Right kidney (tissue), 1 donor: ENCODE measurements around the gene SMPD1.
A peak's percentile ranks its signal among the peaks of the same experiment; 100 is the strongest.
"Not testable (repeated sequence)": the region's sequence is repeated elsewhere in the genome, so short reads cannot be mapped to it uniquely, and the experiment has no call there.

ENCODE experiments used
- DNase-seq: peaks from one replicate; pipeline ENCODE4 v3.0.0-alpha.2; 2016

Gene SMPD1

DNA sequence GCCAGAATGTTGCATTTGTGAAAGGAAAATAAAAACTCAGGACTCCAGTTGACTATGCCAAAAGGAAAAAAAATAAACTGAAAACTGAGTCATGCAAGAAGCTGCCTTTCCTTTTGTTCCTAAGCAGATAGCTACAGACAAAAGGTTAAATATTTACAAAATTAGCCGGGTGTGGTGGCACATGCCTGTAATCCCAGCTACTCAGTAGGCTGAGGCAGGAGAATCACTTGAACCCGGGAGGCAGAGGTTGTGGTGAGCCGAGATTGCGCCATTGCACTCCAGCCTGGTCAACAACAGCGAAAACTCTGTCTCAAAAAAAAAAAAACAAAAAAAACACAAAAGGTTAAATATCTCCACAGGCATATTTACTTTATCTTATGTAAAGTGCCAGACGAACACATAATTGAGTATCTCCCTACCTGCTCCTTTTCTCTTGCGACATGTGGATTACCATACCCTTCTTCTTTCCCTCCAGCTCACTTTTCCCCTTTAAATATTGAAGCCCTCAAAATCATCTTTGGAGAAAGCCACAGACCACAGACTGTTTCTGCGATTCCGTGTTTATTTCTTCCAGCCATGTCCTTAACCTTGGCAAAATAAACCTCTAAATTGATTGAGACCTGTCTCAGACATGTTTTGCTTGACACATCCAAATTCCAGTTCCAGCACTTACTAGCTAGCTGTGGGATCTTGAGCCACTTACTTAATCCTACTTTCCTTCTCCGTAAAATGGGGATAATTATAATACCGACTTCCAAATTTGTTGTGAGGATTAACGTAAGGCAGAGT is 2.3 kb upstream of the SMPD1 start:
- DNase-seq, result no peak

- DNase-seq, result no peak
Observed at GRCh38 chr11:6388748-6389147, 1.5 kb upstream of the SMPD1 start.

DNA sequence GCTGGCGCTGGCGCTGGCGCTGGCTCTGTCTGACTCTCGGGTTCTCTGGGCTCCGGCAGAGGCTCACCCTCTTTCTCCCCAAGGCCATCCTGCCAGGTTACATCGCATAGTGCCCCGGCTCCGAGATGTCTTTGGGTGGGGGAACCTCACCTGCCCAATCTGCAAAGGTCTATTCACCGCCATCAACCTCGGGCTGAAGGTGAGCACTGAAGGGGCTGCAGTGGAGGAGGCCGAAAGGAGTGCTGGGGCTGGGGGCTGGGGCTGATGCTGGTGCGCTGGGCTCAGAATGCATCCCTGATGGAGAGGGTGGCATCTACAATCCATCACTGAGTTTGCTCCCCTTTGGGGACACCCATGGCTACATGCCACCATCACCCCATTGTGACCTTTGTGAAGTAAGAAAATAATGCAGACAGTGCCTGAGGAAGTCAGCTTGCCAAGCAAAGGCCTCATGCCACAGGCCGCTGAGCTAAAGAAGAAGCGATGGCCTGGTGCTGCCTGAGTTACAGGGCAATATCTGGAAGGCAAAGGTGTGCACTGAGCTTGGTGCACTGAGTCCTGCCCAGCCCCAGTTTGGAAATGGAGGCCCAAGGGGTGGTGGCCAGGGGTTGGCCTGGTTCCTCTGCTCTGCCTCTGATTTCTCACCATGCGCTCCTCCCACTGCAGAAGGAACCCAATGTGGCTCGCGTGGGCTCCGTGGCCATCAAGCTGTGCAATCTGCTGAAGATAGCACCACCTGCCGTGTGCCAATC is 620 bp downstream of the SMPD1 start:
- peak; percentile 18 for DNase-seq

GRCh38 chr11:6391537-6392134 is 1.4 kb downstream of the SMPD1 start:
- DNase-seq, result no peak

GRCh38 chr11:6392251-6392650 is 2.0 kb downstream of the SMPD1 start:
- DNase-seq, result not testable (repeated sequence)

DNA sequence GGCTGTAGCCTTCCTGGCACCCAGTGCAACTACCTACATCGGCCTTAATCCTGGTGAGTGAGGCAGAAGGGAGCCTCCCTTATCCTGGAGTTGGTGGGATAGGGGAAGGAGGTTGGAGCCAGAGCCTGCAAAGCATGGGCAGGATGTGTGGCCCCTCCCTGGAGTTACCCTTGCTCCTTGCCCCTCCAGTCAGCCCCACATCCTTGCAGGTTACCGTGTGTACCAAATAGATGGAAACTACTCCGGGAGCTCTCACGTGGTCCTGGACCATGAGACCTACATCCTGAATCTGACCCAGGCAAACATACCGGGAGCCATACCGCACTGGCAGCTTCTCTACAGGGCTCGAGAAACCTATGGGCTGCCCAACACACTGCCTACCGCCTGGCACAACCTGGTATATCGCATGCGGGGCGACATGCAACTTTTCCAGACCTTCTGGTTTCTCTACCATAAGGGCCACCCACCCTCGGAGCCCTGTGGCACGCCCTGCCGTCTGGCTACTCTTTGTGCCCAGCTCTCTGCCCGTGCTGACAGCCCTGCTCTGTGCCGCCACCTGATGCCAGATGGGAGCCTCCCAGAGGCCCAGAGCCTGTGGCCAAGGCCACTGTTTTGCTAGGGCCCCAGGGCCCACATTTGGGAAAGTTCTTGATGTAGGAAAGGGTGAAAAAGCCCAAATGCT is 3.9 kb downstream of the SMPD1 start:
- DNase-seq, result no peak

DNA sequence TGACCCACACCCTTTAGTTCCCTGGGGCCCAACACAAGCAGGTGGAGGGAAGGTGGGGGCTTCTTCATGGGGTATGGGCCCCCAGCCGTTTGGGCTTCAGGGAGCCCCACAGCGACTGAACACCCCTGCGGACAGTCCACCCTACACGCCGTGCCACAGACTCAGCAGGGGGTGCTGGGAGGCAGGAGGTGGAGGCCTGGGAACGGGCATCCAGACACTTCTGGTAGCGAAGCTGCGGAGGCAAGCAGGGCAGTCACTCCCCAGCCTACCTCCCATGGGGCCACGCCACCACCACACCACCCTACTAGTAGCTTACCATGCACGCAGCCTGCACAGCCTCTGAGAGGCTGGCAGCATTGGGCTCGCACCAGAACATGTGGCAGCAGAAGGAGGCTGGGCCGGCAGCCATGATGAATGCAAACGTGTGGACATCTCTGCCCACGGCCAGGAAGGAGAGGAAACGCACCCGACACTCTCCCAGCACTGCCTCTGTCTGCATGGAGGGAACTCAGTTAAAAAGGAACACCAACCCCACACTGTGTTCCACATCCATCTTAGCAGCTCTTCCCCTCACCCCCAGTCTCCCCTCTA is 5.3 kb downstream of the SMPD1 start:
- DNase-seq, result no peak

GRCh38 chr11:6397156-6397555 is 6.9 kb downstream of the SMPD1 start:
- DNase-seq, result no peak

- DNase-seq, result no peak
Observed at GRCh38 chr11:6397636-6398035, 7.4 kb downstream of the SMPD1 start.

GRCh38 chr11:6400431-6401345 is 10.4 kb downstream of the SMPD1 start:
- DNase-seq, result no peak

GRCh38 chr11:6401464-6401863 is 11.2 kb downstream of the SMPD1 start:
- no peak for DNase-seq

DNA sequence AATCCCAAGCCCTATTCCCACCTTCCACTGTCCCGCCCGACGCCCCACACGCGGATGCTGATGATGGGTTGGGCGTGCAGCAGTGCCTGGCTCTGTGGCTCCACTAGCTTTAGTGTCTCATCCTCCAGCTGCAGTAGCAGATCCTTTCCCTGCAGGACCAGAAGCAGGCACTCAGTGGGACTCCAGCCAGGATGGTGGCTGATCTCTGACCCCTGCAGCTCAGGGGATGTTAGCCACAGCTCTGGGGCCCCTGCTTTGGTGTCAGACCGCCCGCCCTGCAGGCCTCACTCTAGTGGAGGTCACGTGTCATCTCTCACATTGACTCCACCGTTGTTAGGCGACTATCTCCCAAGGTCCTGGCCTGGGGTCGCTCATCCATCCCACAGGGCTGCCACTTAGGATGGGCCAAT is 11.8 kb downstream of the SMPD1 start:
- no peak for DNase-seq

GRCh38 chr11:6402561-6402981 is 12.3 kb downstream of the SMPD1 start:
- no peak for DNase-seq

GRCh38 chr11:6403539-6403938 is 13.3 kb downstream of the SMPD1 start:
- DNase-seq, result no peak

DNA sequence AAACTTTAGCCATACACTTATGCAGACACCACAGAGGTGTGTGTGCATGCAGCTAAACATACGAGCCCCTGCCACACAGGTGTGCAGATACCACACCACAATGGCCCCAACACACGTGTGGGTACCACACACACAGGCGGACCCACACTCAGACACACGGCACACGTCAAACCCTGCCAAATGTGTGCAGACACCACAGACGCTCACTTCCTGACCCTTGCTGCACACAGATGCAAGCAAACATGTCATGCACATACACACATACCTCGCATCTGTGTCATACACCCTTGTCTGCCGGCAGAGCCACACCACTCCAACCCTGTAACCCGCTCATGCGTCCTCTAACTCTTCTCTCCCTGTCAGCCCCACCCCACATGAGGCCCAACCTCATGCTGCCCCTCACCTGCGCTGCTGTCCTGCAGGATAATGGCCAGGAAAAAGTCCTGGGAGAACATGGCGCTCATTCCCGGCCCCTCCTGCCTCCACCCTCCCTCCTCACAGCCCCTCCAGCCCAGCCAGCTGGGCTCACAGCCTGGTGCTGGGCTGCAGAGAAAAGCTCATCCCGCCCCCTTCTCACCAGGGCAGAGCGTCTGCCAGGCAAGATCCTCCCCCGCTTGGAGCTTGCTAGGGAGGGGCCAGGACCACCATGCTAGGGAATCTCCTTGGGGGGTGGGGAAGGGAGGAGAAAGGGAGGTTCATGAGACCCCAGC is 14.2 kb downstream of the SMPD1 start:
- DNase-seq, result peak; percentile 18

DNA sequence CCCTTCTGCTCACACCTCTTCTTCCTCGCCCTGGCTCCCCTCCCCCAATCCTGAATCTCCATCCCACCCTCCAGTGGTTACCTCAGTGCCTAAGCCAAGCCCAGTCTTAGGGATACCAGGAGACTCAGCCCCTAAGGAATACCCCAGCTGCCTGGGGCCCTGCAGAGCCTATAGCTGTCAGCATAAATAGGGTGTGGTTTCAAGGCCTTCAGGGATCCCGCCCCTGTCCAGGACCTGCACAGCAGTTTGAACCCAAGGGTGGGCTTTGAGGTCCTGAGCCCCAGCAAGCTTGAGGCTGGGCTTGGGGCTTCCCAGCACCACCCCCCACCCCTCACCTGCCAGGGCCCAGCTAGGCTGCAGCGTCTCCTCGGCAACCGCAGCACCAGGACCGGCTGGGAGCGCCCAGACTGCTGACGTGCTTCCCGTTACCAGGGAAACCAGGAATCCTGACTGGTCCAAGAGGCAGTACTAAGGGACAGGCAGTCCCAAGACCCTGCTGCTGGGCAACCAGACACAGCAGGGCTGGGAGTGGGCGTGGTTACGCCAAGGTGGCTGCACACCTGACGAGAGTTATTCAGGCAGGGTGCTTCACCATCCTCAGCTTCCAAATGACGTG is 14.9 kb downstream of the SMPD1 start:
- peak; percentile 15 for DNase-seq

- no peak for DNase-seq
Observed at GRCh38 chr11:6405846-6406245, 15.6 kb downstream of the SMPD1 start.

DNA sequence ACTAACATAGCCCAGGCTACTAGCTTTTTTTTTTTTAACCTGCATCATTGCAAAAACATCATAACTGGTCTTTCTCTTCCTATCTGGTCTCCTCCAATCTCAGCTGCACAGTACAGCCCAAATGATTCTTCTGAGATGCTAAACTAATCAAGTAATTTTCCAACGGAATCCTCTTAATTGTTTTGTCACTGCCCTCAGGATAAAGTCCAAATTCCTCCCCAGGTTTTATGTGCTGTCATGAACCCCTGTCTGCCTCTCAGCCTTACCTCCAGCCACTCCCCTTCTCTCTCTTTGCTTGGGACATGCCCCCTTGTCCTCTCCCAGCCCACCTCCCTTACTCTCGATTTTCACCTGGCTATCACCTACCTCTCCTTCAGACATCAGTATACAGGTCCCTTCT is 16.1 kb downstream of the SMPD1 start:
- no peak for DNase-seq

DNA sequence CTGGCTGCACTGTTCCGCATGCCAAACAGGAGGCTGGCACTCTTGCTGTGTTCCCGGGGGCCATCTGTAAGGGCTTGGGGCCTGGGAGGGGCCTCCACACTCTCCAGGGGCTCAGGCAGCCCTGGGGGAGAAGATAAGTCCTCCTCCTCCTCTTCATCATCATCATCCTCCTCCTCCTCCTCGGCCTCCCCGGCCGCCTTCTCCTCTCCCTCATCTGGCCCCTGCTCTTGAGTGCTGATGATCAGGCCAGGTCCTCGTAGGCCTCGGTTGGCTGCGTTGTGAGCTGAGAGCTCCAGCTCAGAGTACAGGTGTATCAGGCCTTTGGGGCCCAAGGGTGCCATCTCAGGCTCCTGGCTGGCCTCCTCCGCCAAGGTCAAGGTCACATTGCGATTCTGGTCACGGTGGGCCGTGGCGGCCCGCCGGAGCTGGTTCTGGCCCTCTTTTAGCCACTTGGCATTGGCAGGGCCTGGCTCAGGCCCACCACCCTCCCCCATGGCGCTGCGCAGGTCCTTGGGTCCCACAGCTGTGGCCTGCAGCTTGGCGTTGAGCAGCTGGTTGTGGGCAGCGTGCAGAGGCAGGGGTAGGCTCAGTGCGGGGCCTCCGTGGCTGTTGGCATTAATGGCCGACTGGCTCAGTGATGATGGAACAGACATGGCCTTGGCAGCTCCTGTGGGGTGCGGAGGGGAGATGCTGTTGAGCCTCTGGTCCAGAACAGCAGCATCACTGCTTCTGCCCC is 20.6 kb downstream of the SMPD1 start:
- DNase-seq, result no peak
